ENCODE data around the gene HNMT.

The HNMT gene

DNA sequence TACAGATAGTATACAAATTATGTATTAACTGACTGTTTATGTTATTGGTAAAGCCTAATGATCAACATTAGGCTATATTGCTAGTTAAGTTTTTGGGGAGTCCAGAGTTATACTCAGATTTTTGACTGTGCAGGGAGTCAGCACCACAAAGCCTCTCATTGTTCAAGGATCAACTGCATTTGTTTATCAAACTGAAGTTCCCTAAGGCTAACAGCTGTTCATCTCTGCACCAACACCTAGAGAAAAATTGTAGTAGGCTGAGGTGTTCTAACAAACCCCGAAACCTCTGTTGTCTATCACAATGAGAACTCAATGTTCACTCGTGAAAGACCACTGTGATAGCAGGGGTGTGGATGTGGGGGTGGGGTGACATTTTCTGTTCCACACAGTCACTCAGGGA is 97.7 kb downstream of the HNMT start:
- no peak for DNase-seq

DNA sequence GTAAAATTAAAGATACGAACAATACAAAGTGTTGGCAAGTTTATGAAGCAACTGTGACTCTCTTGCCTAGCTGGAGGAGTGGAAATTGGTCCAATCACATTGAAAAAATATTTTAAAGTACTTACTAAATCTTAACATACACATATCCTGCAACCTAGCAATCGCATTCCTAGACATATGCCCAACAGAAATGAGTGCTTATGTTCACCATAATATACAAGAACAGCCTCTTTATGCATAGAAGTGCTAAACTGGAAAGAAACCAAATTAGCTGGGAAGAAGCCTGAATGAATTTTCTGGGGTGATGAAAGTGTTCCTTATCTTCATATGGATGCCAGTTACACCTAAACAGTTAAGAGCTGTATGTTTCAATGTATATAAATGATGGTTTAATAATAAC is 98.9 kb downstream of the HNMT start:
- no peak for DNase-seq

Measured in NCI-H446 treated with DMSO at 0.1 percent for 48 hours (cell line).